T-helper 1 cell treated with Interleukin-12 subunit alpha and Interleukin-12 subunit beta and Interleukin-4 antibody, amounts not matched to agents 30 ng/mL and 1 ng/mL, for 36 hours (primary cell): ENCODE results near the gene WDR35. TPM values are rescaled to one million over a fixed set of nuclear protein-coding genes. Genes with fewer than 3 reads are reported as not detected.
"Not testable (repeated sequence)": the region's sequence is repeated elsewhere in the genome, so short reads cannot be mapped to it uniquely, and the experiment has no call there.

Experiments
- intact Hi-C: fragments of 100-400 bp; cut with micrococcal nuclease; formaldehyde crosslinking; loops from one replicate; pipeline ENCODE4 v1.15.1; 2024
- total RNA-seq: library from RNA; stranded (reverse); gene quantifications from 2 replicates; pipeline ENCODE4 v1.2.3, GENCODE V29; 2022

Gene WDR35
- total RNA-seq, 1 donor from 2014 or later: 5.1 TPM

DNA sequence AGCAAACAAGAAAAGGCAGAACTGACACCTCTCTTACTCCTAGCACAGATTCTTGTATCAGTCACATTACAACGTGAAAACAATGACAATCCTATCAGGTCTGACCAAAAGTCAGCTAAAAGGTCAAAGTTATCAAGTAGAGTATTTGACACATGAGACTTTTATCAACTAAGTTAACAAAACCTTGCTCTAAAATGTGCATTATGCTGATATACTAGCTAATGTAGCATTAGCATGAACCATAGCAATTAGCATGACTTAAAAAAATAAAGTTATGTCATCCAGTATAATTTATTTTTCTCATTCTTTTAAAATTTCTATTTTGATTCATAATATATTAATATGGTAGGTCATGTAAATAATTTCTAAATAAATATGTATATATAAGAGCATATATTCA lies 46.7 kb downstream of the WDR35 start:
- intact Hi-C loops: no loop called here

GRCh38 chr2:19942199-19942598 lies 47.7 kb downstream of the WDR35 start:
- intact Hi-C loops: no loop called here

DNA sequence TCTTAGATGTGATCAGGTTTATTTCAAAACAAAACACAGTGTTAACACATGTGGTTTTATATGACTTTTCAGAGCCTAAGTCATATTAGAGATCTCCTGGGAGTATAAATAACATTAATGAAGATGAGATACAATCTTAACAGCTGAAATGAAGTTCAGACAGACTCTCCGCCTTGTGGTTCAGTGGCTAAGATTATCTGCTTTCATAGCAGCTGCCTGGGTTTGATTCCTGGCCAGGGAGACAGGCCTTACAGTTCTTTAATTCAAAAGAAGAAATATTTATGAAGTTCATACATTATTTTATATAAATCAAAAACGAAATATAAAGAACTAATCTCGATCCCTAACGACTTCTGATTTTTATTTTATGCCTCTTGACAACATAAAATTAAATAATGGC lies 52.9 kb downstream of the WDR35 start:
- intact Hi-C loops: no loop called here

- intact Hi-C loops: no loop called here
These were observed 53.7 kb downstream of the WDR35 start for GRCh38 chr2:19936203-19936602.

GRCh38 chr2:19933351-19933981 lies 56.4 kb downstream of the WDR35 start:
- intact Hi-C loops: no loop called here

DNA sequence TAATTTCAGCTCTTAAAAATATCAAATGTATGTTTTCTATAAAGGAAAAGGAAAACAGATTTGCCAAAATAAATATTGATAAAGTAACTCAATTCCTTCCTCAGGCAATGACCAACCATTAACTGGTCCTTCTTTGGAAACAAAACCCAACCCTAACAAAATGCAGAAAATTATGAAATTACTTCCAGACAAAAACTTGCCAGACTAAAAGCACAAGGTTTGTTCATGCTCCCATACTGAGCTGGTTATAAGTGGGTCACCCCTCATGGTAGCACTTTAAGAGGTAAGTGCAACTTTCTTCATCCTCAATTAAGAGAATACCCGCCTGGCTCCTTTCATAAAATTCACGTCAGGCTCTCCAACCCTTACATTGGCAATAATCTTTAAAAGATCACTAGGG lies 57.0 kb downstream of the WDR35 start:
- intact Hi-C loops: no loop called here

DNA sequence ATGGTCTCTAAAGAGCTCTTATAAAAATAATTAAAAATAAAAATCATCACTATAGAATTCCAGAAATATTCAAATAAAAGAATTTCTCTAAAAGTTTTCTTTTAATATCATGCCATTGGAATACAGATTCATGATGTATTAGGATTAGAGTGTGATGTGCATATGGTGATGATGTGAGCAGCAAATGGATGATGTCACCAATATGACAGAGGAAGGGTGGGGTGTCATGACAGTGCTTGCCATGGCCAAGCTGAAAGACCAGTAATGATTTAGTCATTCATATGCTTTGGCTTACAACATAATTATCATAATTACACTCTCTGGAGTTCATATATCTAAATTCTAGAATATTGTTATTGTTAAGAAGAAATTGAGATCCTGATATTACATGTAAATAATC lies 60.7 kb downstream of the WDR35 start:
- intact Hi-C loops: no loop called here

- intact Hi-C loops: not testable (repeated sequence)
These were observed 62.1 kb downstream of the WDR35 start for GRCh38 chr2:19927816-19928215.

DNA sequence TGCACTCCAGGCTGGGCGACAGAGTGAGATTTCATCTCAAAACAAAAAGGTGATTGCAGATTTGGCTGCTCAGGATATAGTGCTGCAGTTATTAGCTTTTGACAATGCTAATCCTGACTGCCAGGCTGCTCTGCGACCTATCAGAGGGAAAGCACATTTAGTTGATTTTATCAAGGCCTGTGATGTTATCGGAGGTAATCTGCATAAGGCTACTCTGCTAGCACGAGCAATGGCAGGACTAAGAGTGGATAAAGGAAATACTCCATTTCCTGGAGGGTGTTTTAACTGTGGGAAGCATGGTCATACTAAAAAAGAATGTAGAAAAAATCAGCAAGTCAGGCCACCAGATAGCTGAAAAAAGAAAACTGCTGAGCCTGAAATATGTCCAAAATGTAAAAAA lies 65.4 kb downstream of the WDR35 start:
- intact Hi-C loops: not testable (repeated sequence)

DNA sequence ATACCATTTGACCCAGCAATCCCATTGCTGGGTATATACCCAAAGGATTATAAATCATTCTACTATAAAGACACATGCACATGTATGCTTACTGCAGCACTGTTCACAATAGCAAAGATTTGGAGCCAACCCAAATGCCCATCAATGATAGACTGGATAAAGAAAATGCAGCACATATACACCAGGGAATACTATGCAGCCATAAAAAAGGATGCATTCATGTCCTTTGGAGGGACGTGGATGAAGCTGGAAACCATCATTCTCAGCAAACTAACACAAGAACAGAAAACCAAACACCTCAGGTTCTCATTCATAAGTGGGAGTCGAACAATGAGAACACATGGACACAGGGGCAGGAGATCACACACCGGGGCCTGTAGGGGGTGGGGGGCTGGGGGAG lies 67.7 kb downstream of the WDR35 start:
- intact Hi-C loops: not testable (repeated sequence)

DNA sequence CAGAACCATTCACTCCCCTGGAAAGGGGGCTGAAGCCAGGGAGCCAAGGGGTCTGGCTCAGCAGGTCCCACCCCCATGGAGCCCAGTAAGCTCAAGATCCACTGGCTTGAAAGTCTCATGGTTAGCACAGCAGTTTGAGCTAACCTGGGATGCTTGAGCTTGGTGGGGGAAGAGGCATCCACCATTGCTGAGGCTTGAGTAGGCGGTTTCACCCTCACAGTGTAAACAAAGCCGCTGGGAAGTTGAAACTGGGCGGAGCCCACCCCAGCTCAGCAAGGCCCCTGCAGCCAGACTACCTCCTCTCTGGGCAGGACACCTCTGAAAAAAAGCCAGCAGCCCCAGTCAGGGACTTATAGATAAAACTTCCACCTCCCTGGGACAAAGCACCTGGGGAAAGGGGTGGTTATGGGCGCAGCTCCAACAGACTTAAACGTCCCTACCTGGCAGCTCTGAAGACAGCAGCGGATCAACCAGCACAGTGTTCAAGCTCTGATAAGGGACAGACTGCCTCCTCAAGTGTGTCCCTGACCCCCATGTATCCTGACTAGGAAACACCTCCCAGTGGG lies 73.4 kb downstream of the WDR35 start:
- intact Hi-C loops: no loop called here

DNA sequence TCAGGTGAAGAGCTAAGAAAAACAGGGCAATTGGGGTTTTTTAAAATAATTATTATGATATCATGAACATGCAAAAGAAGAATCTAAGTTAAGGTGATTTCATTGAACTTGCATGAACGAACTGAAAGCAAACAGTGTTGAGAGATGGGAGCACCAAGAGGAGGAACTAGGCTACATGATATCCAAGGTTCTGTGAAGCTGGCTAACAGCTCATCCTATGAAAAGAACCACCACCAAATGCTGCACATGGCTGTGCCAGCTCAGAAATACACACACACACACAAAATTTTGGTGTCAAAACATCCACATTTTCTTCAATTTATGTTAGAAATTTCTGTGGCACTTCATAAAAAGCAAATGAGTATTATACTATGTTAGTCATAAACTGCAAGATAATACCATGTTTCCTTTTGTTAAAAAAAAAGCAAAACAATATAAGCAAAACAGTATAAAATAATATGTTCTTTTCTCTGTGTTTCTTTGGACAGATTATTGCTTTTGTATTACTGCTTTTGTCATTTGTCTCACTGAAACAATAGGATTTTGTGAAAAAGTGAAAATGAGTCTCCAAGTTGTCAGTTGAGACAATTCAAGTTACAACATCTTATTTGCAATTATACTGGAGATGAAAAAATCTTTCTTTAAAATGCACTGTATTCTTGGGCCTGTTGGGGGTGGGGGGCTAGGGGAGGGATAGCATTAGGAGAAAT lies 75.5 kb downstream of the WDR35 start:
- intact Hi-C loops: no loop called here

DNA sequence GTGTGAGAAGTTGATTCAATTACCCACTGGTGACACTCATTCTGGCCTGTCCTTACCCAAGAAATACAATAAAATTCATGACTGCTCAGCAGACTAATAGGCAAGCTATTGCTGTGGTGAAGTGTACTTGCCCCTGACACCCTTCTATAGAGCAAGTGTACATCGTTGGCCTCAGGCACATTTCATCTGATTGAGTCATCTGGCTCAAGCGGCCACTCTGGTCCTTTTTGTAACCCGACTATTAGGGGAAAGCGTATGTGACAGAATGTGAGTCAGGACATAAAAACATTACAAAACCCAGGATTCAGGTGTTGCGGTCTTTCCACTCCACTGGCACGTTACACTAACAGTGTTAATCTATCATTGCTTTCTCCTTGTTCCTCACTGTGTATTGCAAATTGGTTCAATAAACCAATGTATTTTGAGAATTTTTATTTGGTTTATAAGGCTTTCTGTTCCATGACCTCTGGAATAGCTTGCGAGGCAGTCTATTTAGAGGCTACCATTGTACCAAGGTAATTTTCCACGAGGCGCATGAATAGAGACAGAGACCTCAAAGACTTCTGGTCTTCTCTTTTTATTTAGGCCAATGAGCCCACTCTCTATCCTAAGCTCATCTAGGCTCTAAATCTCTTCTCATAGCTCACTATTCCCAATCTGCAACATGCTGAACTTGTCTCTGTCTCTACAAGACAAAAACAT lies 77.9 kb downstream of the WDR35 start:
- intact Hi-C loops: no loop called here

GRCh38 chr2:19902216-19902740 lies 87.6 kb downstream of the WDR35 start:
- intact Hi-C loops: loop anchor here (1.0 to 10.0 kb wide), 4 partner anchors 196 to 545 kb away; partner anchors contain the start of genes PUM2 and RHOB

DNA sequence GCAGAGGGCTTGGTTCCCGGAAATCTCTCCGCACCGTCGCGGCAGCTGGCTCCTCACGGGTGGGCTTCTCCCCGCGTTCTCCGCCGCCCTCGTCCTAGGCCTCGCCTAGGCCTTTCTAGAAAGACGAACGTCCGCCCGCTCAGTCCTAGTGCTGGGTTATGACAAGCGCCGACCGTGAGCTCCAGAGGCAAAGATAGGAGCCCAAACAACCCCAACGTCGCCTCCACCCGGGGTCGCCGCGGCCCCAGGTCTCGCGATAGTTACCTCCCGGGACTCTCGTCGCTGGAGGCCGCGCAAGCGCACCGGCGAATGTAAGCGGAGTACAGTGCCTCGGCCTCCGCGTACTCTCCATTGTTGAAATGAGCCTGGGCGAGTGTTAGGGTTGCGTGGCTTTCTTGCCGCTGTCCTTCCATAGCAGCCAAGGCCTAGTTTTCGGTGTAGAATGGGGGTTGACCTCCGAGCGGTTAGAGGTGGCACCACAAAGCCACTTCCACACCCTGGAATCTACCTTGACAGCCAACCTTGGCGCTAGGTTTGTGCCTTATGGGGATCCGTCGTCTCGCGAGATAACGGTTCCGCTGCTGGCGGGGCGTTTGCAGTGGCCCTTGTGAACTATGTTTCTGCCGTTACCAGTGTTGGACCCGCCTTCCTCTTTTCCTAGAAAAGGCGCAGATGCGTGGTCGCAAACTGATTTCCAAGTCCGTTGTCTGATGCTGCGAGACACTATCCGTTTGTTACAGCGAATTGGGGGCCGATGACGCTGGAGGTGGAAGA lies 88.3 kb downstream of the WDR35 start, which contains the start of gene TTC32:
Gene TTC32, minus strand, starts transcription at position 542 of the 774 bp plus-strand sequence. Its CDS starts 129 bp downstream, at position 413.
- intact Hi-C loops: loop anchor here (1.0 to 10.0 kb wide), 13 partner anchors 89 to 1341 kb away; partner anchors contain the start of genes HS1BP3, LAPTM4A, LDAH and PUM2

DNA sequence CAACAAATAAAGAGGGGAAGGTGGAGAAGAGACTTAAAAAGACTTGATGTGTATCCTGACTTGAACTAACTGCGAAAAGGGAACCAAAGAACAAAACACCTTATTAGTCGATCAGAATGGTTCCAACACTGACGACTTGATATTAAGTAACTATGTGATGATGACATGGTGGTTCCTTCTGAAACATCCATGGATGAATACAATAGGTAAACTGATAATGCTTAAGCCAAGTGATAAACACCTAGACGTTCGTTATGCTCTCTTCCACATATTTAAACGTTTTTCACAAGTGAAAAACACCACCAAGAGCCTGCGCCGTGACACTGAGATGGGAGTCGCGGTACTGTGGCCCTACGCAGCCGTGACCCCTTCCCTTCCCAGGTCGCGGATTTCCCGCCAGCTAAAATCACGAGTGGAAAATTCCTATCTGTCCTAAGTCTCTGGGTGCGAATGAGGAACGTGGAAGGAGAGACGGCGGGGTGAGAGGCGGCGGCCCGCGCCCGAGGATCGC lies 88.9 kb downstream of the WDR35 start:
- intact Hi-C loops: loop anchor here (1.0 to 10.0 kb wide), 12 partner anchors 33 to 1341 kb away; partner anchors contain the start of genes HS1BP3, LAPTM4A, LDAH and RDH14

DNA sequence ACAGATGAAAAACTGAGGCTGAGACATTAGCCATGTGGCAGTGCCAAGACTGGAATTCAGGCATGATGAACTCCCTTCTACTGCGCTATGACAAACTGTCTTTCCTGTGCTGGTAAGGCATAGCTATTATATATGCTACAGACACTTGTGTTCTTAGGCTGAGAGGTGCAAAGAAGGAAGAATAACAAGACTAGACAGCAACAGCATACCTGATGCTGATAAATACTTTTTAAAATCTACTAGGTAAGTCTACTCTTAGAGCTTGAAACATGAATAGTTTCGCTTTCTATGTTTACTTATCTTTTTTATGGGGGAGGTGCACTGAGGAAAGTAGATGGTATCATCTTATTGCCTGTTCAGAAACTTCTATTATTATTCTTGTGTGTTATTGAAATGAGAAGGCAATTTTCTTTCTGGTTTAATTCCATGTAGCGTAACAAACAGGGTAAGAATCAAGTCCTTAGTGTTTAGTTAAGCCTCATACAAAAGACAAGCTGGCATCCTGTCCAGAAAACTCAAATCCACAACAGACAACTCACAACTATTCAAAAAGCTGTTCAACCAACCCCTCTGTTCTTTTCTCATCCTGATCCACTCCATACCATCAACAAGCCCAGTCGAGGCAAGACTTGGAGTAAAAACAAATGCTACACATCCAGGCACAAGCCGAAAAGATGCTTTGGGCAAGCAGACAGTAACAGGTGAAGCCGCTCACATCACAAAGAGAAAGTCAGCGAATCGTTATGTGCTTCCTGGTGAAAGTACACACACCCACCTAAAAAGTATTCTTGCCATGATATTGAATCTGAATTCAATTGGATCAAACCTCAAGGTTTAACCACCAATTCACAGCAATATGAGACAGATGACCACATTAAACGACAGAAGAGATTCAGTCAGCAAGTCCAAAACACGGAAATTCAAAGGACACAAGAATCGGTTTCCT lies 89.6 kb downstream of the WDR35 start:
- intact Hi-C loops: loop anchor here (1.0 to 10.0 kb wide), 6 partner anchors 32 to 751 kb away; partner anchors contain the start of genes HS1BP3 and RHOB

DNA sequence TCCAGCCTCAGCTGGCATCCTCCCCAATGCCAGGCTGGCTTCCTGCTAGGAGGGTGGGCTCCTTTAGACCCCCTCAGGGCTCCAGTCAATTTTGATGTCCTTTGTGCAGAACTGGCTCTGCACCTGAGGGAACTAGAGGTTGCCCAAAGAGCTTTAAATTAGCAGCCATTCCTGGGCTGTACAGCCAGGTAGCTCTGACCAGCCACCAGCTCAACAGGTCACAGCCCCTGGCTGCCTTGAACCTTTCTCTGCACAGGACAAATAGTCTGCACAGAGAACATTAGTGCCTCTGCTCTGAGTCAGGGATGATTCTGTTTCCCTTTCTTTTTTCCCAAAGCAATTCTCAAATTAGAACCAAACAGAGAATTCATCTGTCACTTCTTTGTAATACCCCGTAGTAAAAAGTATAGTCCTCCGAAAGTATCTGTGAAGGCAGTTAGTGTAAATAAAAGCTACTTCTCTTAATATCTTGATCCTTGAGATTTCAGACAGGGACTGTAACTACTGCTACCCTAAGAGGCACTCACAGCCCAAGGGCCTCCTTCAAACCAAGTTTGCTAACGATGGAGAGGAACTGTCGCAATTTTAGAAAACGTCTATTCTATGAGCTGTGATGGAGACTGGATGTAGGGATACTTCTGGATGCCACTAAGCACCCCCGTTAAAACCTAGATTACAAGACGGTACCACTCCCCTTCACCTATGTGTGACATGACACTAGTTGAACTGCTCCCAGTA lies 91.1 kb downstream of the WDR35 start:
- intact Hi-C loops: no loop called here
